Measurements from ENCODE around the gene ARHGEF2. TPM values are rescaled to one million over a fixed set of nuclear protein-coding genes. Genes with fewer than 3 reads are reported as not detected.
"Not testable (repeated sequence)": the region's sequence is repeated elsewhere in the genome, so short reads cannot be mapped to it uniquely, and the experiment has no call there.

Gene ARHGEF2
- total and polyA plus RNA-seq, 5 donors from 2014 or later: 16.1 to 108 (median 16.4) TPM

DNA sequence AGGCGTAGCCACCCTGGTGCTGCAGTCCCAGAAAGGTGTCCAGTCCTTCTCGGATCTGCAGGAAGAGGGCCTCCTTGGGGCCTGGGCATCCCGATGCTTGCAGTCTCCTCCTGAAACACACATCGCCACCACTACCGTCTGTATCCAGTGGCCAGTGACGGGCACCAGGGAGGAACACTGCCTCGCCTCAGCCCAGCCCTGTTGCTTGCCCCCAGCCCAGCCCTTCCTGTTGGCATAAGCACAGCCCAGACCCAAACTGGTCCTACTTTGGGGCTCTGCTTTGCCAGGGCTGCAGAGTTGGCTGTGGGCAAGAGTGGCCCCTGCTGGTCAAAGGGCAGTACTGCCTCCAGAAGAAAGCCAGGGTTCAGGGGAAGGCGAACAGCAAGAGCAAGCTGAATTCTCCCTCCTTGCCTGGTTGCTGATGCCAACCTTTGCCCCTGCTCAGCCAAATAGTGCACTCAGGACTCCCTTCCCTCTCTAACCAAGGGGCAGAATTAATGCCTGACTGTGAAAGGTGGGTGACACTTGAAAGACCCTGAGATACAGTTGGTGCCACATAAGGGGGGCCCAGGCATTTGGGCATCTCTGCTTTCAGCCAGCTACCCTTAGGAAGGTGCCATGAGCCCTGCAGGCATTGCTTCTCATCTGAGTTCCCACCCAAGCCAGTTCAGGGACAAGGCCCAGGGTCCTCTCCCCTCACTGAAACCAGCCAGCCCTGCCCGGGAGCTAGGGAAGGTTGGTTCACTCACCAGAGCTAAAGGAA is 11.1 kb upstream of the ARHGEF2 start:
- Histone ChIP-seq H3K27me3 (ENCODE audit: control insufficient read depth, insufficient read depth, low read length) (no peaks in the 10 kb centered on the region), H3K27ac (ENCODE audit: insufficient read depth, low read length, poor library complexity, severe bottlenecking) (no peak overlapping the region), H3K4me3 (ENCODE audit: low read depth, low read length) (no peak overlapping the region), H3K36me3 (ENCODE audit: control insufficient read depth, insufficient read depth, low read length) (no peaks in the 10 kb centered on the region), H3K9me3 (ENCODE audit: control insufficient read depth in 2 of 2, low read length in 2 of 2) (no peaks in the 10 kb centered on the region), H3K4me1 (ENCODE audit: control insufficient read depth, insufficient read depth, low read length, poor library complexity, severe bottlenecking) (peaks cover 4% of the 10 kb centered on the region)
- Mint-ChIP-seq H3K4me3 (peak overlapping the region in 1 of 4 donors; percentile 54), H3K27me3 (no peaks in the 10 kb centered on the region), H3K27ac (peak overlapping the region; percentile 32 to 75 (median 69)), H3K9me3 (no peaks in the 10 kb centered on the region), H3K36me3 (no peaks in the 10 kb centered on the region), H3K4me1 (peaks cover 0 to 11% (median 5%) of the 10 kb centered on the region in 4 donors)
- DNase-seq (peak; percentile 67 to 84 (median 80)), ATAC-seq (ENCODE audit: low read depth in 2 of 2) (peak; percentile 91 to 96)

DNA sequence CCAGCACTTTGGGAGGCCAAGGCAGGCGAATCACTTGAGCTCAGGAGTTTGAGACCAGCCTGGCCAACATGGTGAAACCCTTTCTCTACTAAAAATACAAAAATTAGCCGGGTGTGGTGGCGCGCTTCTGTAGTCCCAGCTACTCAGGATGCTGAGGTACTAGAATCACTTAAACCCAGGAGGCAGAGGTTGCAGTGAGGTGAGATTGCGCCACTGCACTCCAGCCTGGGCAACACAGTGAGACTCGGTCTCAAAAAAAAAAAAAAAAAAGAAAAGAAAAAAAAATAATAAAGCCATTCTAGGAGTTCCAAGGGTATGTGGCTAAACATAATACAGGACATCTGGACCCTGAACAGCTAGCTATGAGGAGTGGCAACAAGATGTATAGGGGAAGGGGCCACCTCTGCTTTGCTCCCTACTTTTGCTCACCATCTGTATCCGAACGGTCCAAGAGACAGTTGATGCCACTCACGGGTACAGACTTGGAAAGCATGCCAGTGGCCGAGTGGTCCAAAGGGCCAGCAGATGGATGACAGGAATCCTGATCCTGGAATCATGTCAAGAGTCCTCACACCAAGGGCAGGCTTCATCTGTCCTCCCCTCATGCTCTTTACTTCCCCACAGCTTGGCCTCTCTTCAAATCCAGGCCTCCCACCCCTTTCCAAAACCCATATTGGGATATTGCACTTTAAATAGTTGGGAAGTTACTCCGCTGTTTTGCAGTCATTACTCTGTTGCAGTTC is 6.7 kb upstream of the ARHGEF2 start:
- H3K4me3 ChIP-seq (ENCODE audit: low read depth, low read length); H3K4me3 Mint-ChIP-seq; ATAC-seq (ENCODE audit: low read depth in 2 of 2); H3K27ac ChIP-seq (ENCODE audit: insufficient read depth, low read length, poor library complexity, severe bottlenecking); H3K27me3 ChIP-seq (ENCODE audit: control insufficient read depth, insufficient read depth, low read length); H3K9me3 ChIP-seq (ENCODE audit: control insufficient read depth in 2 of 2, low read length in 2 of 2); DNase-seq; H3K9me3 Mint-ChIP-seq; H3K27me3 Mint-ChIP-seq; H3K36me3 ChIP-seq (ENCODE audit: control insufficient read depth, insufficient read depth, low read length); H3K36me3 Mint-ChIP-seq: not testable (repeated sequence)
- Mint-ChIP-seq H3K27ac (peak overlapping the region in 1 of 3 donors; percentile 76), H3K4me1 (peaks cover 6 to 53% (median 30%) of the 10 kb centered on the region in 4 donors)
- peaks cover 35% of the 10 kb centered on the region for H3K4me1 ChIP-seq (ENCODE audit: control insufficient read depth, insufficient read depth, low read length, poor library complexity, severe bottlenecking)

DNA sequence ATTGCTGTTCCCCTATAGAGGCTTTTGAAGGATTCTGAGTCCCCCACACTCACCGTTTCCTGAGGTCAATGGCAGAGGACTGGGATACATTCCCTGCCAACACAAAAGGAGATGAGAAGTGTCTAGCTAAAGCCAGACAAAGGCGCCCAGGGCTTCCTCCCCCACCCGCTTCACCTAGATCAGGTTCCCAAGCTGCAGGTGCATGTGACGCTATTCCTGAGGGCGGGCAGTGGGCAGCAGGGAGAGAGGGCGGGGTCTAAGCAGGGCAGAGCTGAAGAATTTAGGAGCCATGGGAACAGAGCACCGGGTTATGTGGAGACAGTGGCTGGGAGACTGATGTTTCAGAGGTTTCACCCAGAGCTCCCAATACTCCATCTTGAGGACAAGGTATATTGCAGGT is 6.0 kb upstream of the ARHGEF2 start:
- Mint-ChIP-seq H3K9me3 (no peaks in the 10 kb centered on the region), H3K36me3 (peaks cover 4% of the 10 kb centered on the region), H3K27ac (peak overlapping the region in 2 of 3 donors; percentile 76 to 95), H3K27me3 (no peaks in the 10 kb centered on the region), H3K4me3 (peak overlapping the region in 1 of 4 donors; percentile 78), H3K4me1 (peaks cover 6 to 58% (median 32%) of the 10 kb centered on the region in 4 donors)
- Histone ChIP-seq H3K27ac (ENCODE audit: insufficient read depth, low read length, poor library complexity, severe bottlenecking) (peak overlapping the region; percentile 18), H3K36me3 (ENCODE audit: control insufficient read depth, insufficient read depth, low read length) (no peaks in the 10 kb centered on the region), H3K27me3 (ENCODE audit: control insufficient read depth, insufficient read depth, low read length) (no peaks in the 10 kb centered on the region), H3K4me1 (ENCODE audit: control insufficient read depth, insufficient read depth, low read length, poor library complexity, severe bottlenecking) (peaks cover 41% of the 10 kb centered on the region), H3K9me3 (ENCODE audit: control insufficient read depth in 2 of 2, low read length in 2 of 2) (no peaks in the 10 kb centered on the region), H3K4me3 (ENCODE audit: low read depth, low read length) (no peak overlapping the region)
- no peak for ATAC-seq (ENCODE audit: low read depth in 2 of 2)
- no peak for DNase-seq

DNA sequence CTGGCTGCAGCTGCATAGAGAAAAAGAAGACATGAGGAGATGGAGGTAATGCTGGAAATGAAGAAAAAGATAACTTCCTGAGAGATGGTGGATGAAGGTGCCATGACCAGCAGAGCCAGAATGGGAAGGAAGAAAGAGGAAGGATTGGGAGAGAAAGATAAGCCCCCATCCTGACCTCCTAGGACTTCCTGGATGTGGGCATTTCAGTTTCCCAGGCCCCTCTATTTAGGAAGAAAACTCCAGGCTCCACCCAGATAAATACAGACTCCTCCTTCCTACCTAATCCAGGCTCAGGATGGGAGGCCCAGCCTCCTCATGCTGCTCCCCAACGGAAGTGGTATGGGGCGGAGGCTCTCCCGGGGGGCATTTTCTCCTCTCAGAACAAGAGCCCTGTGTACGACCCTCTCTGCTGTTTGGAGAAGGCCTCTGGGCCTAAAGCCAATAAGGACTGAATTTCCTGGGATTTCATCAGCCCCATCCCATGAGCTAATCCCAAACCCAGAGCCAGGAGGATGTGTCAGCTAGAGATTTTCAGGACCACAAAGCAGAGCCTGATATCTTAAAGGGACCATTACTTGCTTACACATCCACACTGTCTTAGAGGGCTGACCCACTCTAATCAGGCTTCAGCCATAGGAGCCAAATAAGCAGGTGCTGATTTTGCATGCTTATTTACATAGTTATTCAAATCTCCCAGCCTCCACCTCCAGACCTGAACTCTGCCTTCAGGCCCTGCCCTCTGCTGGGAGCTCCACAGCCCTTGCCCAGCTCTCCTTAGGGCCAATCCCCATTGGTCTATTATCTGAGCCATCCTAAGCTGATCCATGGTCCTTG is 5.1 kb upstream of the ARHGEF2 start:
- Mint-ChIP-seq H3K4me1 (peaks cover 6 to 54% (median 31%) of the 10 kb centered on the region in 4 donors), H3K27me3 (no peaks in the 10 kb centered on the region), H3K36me3 (peaks cover 4% of the 10 kb centered on the region), H3K9me3 (peaks cover 0 to 1% (median 0%) of the 10 kb centered on the region in 7 donors), H3K27ac (peak overlapping the region; percentile 66 to 95 (median 95)), H3K4me3 (peak overlapping the region in 3 of 4 donors; percentile 55 to 83 (median 78))
- no peak for DNase-seq
- Histone ChIP-seq H3K36me3 (ENCODE audit: control insufficient read depth, insufficient read depth, low read length) (no peaks in the 10 kb centered on the region), H3K27me3 (ENCODE audit: control insufficient read depth, insufficient read depth, low read length) (no peaks in the 10 kb centered on the region), H3K27ac (ENCODE audit: insufficient read depth, low read length, poor library complexity, severe bottlenecking) (peak overlapping the region; percentile 18), H3K4me3 (ENCODE audit: low read depth, low read length) (no peak overlapping the region), H3K9me3 (ENCODE audit: control insufficient read depth in 2 of 2, low read length in 2 of 2) (no peaks in the 10 kb centered on the region), H3K4me1 (ENCODE audit: control insufficient read depth, insufficient read depth, low read length, poor library complexity, severe bottlenecking) (peaks cover 46% of the 10 kb centered on the region)
- no peak for ATAC-seq (ENCODE audit: low read depth in 2 of 2)

DNA sequence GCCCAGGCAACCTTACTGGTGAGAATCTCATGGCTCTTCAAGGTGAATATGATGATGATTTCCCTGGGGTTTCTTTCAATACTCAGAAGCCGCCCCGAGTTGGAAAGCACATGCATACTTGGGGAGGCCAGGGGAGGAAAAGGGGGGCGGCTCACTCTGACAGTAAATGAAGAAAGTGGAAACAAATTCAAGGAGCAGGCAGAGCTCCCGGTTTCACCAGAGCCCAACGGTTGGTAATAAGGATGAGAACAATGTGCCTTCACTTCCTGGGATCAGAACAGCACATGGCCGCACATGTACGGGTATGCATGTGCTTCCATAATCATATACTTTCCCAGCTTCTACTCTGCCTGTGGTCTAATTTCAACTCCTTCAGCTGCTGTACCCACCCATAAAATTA is 3.8 kb upstream of the ARHGEF2 start:
- H3K9me3 Mint-ChIP-seq: peaks cover 0 to 1% (median 0%) of the 10 kb centered on the region in 7 donors
- peaks cover 6 to 54% (median 31%) of the 10 kb centered on the region in 4 donors for H3K4me1 Mint-ChIP-seq
- DNase-seq (no peak), ATAC-seq (ENCODE audit: low read depth in 2 of 2) (no peak)
- Histone ChIP-seq H3K9me3 (ENCODE audit: control insufficient read depth in 2 of 2, low read length in 2 of 2) (no peaks in the 10 kb centered on the region), H3K27ac (ENCODE audit: insufficient read depth, low read length, poor library complexity, severe bottlenecking) (peak overlapping the region; percentile 86), H3K27me3 (ENCODE audit: control insufficient read depth, insufficient read depth, low read length) (no peaks in the 10 kb centered on the region), H3K4me3 (ENCODE audit: low read depth, low read length) (no peak overlapping the region), H3K4me1 (ENCODE audit: control insufficient read depth, insufficient read depth, low read length, poor library complexity, severe bottlenecking) (peaks cover 52% of the 10 kb centered on the region), H3K36me3 (ENCODE audit: control insufficient read depth, insufficient read depth, low read length) (no peaks in the 10 kb centered on the region)
- H3K36me3 Mint-ChIP-seq: peaks cover 8% of the 10 kb centered on the region
- H3K4me3 Mint-ChIP-seq: peak overlapping the region in 2 of 4 donors; percentile 99
- peak overlapping the region; percentile 95 to 98 (median 95) for H3K27ac Mint-ChIP-seq
- H3K27me3 Mint-ChIP-seq: no peaks in the 10 kb centered on the region

DNA sequence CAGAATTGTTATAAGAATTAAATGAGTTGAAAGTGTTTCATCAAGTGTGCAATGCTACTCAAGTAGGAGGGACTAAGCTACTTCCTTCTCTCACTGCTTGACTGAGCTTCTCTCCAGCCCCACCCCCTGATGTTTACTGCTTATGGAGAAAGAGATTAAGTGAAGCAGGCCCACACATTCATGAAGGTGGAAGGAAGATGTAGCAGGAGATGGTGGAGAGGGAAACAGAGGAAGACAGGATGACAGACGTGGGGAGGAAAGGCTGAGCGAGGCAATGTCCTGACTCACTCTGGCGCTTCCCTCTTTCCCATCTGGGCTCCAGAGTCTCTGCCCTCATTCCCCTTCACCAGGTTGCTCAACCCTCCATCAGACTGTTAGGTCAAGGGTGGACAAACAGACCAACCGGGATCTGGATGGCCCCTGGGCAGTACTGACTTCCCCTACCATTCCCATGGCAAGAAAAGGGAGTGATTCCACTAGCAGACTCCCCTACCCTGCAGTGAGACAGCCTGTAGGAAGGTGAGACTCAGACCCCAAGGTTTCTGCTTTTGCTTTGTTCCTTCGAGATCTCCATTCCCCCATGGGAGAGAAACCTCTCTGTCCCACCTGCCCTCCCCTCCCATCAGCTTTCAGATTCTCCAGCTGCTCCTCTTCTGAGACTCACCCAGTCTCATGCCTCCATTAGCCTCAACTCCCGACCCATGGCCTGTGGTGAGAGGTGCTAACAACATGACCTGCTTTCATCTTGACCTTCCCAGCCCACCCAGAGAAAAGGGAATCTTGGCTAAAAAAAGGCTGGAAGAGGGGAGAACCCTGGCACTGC is 3.1 kb upstream of the ARHGEF2 start:
- Histone ChIP-seq H3K4me1 (ENCODE audit: control insufficient read depth, insufficient read depth, low read length, poor library complexity, severe bottlenecking) (peaks cover 58% of the 10 kb centered on the region), H3K27me3 (ENCODE audit: control insufficient read depth, insufficient read depth, low read length) (no peaks in the 10 kb centered on the region), H3K9me3 (ENCODE audit: control insufficient read depth in 2 of 2, low read length in 2 of 2) (no peaks in the 10 kb centered on the region), H3K36me3 (ENCODE audit: control insufficient read depth, insufficient read depth, low read length) (no peaks in the 10 kb centered on the region), H3K27ac (ENCODE audit: insufficient read depth, low read length, poor library complexity, severe bottlenecking) (peak overlapping the region; percentile 86), H3K4me3 (ENCODE audit: low read depth, low read length) (peak overlapping the region; percentile 89)
- H3K9me3 Mint-ChIP-seq: peaks cover 0 to 1% (median 0%) of the 10 kb centered on the region in 7 donors
- H3K36me3 Mint-ChIP-seq: peaks cover 11% of the 10 kb centered on the region
- H3K4me1 Mint-ChIP-seq: peaks cover 6 to 60% (median 33%) of the 10 kb centered on the region in 4 donors
- H3K4me3 Mint-ChIP-seq: peak overlapping the region; percentile 92 to 100 (median 99)
- H3K27me3 Mint-ChIP-seq: no peaks in the 10 kb centered on the region
- DNase-seq (peak in 2 of 3 donors; percentile 56 to 81), ATAC-seq (ENCODE audit: low read depth in 2 of 2) (peak; percentile 57 to 59)
- peak overlapping the region; percentile 95 to 98 (median 95) for H3K27ac Mint-ChIP-seq

Data from CD4-positive, CD25-positive, alpha-beta regulatory T cell (primary cell).